ENCODE results near the gene MTIF2.
A peak's percentile ranks its signal among the peaks of the same experiment; 100 is the strongest.
"Not testable (repeated sequence)": the region's sequence is repeated elsewhere in the genome, so short reads cannot be mapped to it uniquely, and the experiment has no call there.

Gene MTIF2

DNA sequence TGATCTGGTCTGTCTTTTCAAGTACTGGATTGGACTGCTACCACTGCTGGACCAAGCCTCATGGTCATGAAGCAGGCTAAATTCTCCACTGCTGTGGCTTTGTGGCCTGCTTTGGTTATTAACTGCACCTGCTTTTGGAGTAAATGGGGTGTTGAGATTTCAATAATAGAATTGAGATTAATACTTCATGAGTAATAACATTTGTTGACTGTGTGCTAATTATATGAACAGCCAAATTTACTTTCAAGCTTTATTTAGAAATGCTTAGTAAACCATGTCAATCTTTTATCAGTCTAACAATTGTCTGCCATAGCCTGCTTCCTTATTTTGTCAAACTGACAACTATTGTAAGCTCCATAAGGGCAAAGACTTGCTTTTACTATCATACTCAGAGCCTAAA is 27.4 kb upstream of the MTIF2 start:
- no peak overlapping the region for H3K4me3 ChIP-seq (ENCODE audit: low read depth, low read length)
- peak; percentile 15 for DNase-seq (ENCODE audit: low read depth)
- TF ChIP-seq, protein P1, sequence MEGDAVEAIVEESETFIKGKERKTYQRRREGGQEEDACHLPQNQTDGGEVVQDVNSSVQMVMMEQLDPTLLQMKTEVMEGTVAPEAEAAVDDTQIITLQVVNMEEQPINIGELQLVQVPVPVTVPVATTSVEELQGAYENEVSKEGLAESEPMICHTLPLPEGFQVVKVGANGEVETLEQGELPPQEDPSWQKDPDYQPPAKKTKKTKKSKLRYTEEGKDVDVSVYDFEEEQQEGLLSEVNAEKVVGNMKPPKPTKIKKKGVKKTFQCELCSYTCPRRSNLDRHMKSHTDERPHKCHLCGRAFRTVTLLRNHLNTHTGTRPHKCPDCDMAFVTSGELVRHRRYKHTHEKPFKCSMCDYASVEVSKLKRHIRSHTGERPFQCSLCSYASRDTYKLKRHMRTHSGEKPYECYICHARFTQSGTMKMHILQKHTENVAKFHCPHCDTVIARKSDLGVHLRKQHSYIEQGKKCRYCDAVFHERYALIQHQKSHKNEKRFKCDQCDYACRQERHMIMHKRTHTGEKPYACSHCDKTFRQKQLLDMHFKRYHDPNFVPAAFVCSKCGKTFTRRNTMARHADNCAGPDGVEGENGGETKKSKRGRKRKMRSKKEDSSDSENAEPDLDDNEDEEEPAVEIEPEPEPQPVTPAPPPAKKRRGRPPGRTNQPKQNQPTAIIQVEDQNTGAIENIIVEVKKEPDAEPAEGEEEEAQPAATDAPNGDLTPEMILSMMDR (IDR thresholded peaks at IDR 0.05; ENCODE audit: low read depth, low read length, missing control alignments): no peak

- no peak for DNase-seq (ENCODE audit: low read depth)
- H3K4me3 ChIP-seq (ENCODE audit: low read depth, low read length): peak overlapping the region; percentile 77; the same call in 1 of the 2 replicates
- TF ChIP-seq, protein P1 (IDR thresholded peaks at IDR 0.05; ENCODE audit: low read depth, low read length, missing control alignments): no peak
Observed at GRCh38 chr2:55283083-55283482, 14.1 kb upstream of the MTIF2 start.

DNA sequence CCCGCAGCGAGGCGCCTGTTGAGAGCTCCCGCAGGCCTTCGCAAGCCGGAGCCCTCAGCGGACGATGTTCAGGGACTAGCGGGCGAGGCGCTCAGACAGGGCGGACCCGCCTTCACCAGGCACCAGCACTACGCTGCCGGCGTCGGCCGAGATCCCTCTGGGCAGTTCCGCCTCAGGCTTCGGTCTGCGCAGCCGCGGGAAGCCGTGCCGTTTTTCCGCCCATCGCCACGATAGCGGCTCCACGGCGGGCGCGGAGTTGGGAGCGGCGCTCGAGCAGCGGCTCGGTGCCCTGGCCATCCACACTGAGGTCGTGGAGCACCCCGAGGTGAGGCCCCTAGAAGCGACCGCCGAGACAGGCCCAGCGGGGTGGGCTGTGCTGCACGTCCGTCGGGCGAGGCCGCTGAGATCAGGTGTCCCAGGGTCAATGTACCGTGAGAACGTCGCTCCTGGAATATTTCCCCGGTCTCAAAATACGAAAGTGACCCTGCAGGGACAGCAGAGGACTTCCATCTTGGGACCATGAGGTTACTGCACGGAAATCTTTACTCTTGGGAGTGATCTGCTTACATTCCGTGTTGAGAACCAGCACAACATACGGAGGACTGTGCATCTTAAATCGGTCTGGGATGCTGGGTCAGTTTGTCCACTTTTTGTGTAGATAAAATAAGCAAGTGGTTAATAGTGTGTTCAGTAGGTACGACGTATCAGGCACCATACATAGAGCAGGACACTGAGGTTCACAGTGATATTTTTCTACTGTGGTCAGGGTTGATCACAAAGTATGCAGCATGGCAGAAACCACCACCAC is 13.3 kb upstream of the MTIF2 start:
- H3K4me3 ChIP-seq (ENCODE audit: low read depth, low read length): peak overlapping the region; percentile 77
- peak; percentile 69 for DNase-seq (ENCODE audit: low read depth)
- TF ChIP-seq, protein P1 (IDR thresholded peaks at IDR 0.05; ENCODE audit: low read depth, low read length, missing control alignments): no peak

GRCh38 chr2:55280851-55281546 is 12.0 kb upstream of the MTIF2 start:
- H3K4me3 ChIP-seq (ENCODE audit: low read depth, low read length); DNase-seq (ENCODE audit: low read depth): not testable (repeated sequence)

GRCh38 chr2:55279859-55280424 is 10.9 kb upstream of the MTIF2 start:
- not testable (repeated sequence) for H3K4me3 ChIP-seq (ENCODE audit: low read depth, low read length); DNase-seq (ENCODE audit: low read depth)

DNA sequence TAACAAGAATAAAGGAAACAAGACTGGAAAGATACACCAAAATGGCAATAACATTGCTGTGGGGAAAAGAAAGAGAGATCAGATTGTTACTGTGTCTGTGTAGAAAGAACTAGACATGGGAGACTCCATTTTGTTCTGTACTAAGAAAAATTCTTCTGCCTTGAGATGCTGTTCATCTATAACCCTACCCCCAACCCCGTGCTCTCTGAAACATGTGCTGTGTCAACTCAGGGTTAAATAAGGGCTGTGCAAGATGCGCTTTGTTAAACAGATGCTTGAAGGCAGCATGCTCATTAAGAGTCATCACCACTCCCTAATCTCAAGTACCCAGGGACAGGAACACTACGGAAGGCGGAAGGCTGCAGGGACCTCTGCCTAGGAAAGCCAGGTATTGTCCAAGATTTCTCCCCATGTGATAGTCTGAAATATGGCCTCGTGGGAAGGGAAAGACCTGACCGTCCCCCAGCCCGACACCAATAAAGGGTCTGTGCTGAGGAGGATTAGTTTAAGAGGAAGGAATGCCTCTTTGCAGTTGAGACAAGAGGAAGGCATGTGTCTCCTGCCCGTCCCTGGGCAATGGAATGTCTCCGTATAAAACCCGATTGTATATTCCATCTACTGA is 10.3 kb upstream of the MTIF2 start:
- H3K4me3 ChIP-seq (ENCODE audit: low read depth, low read length); DNase-seq (ENCODE audit: low read depth): not testable (repeated sequence)

- H3K4me3 ChIP-seq (ENCODE audit: low read depth, low read length): no peak overlapping the region
- TF ChIP-seq, protein P1 (IDR thresholded peaks at IDR 0.05; ENCODE audit: low read depth, low read length, missing control alignments): no peak
Observed at GRCh38 chr2:55277310-55277709, 8.3 kb upstream of the MTIF2 start.

GRCh38 chr2:55274346-55274745 is 5.3 kb upstream of the MTIF2 start:
- not testable (repeated sequence) for DNase-seq (ENCODE audit: low read depth); H3K4me3 ChIP-seq (ENCODE audit: low read depth, low read length)

More at GRCh38 chr2:55277310-55277709, 8.3 kb upstream of the MTIF2 start:
- DNase-seq (ENCODE audit: low read depth): no peak

All from GM12864 (cell line).